Endothelial cell of umbilical vein (primary cell): ENCODE results near the gene KCNS3. TPM values are rescaled to one million over a fixed set of nuclear protein-coding genes. Genes with fewer than 3 reads are reported as not detected.

Experiments
- BruUV-seq: library from RNA; stranded (reverse); fragments of 400-500 nt; replicated peaks from 2 replicates; lab custom pipeline; 2021; lab: Mats Ljungman, UMichigan
- CTCF ChIA-PET: fragments of 300-600, 350-600 bp; sonication (Branson Sonifier 250); formaldehyde crosslinking; loops from one replicate; lab custom pipeline; 2021; ENCODE audit warnings: antibody characterized with exemption, inconsistent platforms; lab: Charles Lee
- POLR2A ChIA-PET: fragments of 300-600, 350-600 bp; sonication (Branson Sonifier 250); formaldehyde crosslinking; loops from one replicate; lab custom pipeline; 2021; ENCODE audit warnings: antibody characterized with exemption, inconsistent platforms; lab: Charles Lee
- DNase-seq: peaks from one replicate; pipeline ENCODE4 v3.0.0-alpha.2; 2011; ENCODE audit warnings: low read depth, low spot score
- FAIRE-seq: peaks from 2 replicates; lab custom pipeline; 2011; peaks lifted over from hg19 to GRCh38; lab: Jason Lieb, UNC
- H2AFZ ChIP-seq: 2 replicates; pipeline ENCODE4 v1.6.0; 2012; ENCODE audit warnings: low read depth, low read length, control low read depth, inconsistent platforms
- H3K27ac ChIP-seq: 2 replicates; pipeline ENCODE4 v1.5.1; 2011; ENCODE audit warnings: low read depth, mild to moderate bottlenecking, control low read depth, low read length, moderate library complexity; ENCODE audit not compliant: insufficient read depth
- H3K27me3 ChIP-seq, 2 experiments: 2 replicates each; pipeline versions ENCODE4 v1.6.0 to v1.6.1; 2011; ENCODE audit warnings: low read length in 2 of 2, mixed read lengths in 1 of 2; ENCODE audit not compliant: control insufficient read depth in 2 of 2, insufficient read depth in 2 of 2
- H3K36me3 ChIP-seq, 2 experiments: 2 replicates in 1 of 2; 3 replicates in 1 of 2; pipeline ENCODE4 v1.5.1; 2011; ENCODE audit warnings: low read length in 2 of 2, mild to moderate bottlenecking in 1 of 2, moderate library complexity in 1 of 2; ENCODE audit not compliant: control insufficient read depth in 2 of 2, insufficient read depth in 2 of 2; ENCODE audit errors: extremely low read depth in 1 of 2
- H3K4me1 ChIP-seq: 3 replicates; pipeline ENCODE4 v1.5.1; 2011; ENCODE audit warnings: mild to moderate bottlenecking, low read length; ENCODE audit not compliant: control insufficient read depth, insufficient read depth; ENCODE audit errors: extremely low read depth
- H3K4me2 ChIP-seq: 2 replicates; pipeline ENCODE4 v1.6.1; 2011; ENCODE audit warnings: low read length, control low read depth, mixed read lengths; ENCODE audit not compliant: insufficient read depth
- H3K4me3 ChIP-seq, 3 experiments: fragments of 200-600 bp in 1 of 3; sonication (generic), shearing (Covaris generic) in 1 of 3; replicated peaks in 1 of 3; 2 replicates each; pipeline ENCODE4 v1.5.1; 2011 to 2016; ENCODE audit warnings: control low read depth in 3 of 3, low read length in 3 of 3, mild to moderate bottlenecking in 2 of 3, inconsistent platforms in 1 of 3, low read depth in 1 of 3, moderate library complexity in 1 of 3; ENCODE audit not compliant: insufficient read depth in 1 of 3
- H3K79me2 ChIP-seq: 2 replicates; pipeline ENCODE4 v1.6.0; 2012; ENCODE audit warnings: low read length, inconsistent platforms; ENCODE audit not compliant: control insufficient read depth, insufficient read depth
- H3K9ac ChIP-seq: replicated peaks from 2 replicates; pipeline ENCODE3; 2011; ENCODE audit warnings: low read length, control low read depth; ENCODE audit not compliant: insufficient read depth; ENCODE audit errors: extremely low read depth
- H3K9me1 ChIP-seq: replicated peaks from 3 replicates; pipeline ENCODE4 v1.6.0; 2011; ENCODE audit warnings: mild to moderate bottlenecking, low read length; ENCODE audit not compliant: control insufficient read depth, insufficient read depth; ENCODE audit errors: extremely low read depth
- H3K9me3 ChIP-seq: replicated peaks from 2 replicates; pipeline ENCODE4 v1.5.1; 2012; ENCODE audit warnings: low read length, inconsistent platforms; ENCODE audit not compliant: control insufficient read depth, insufficient read depth
- H4K20me1 ChIP-seq: replicated peaks from 2 replicates; pipeline ENCODE3; 2011; ENCODE audit warnings: mild to moderate bottlenecking, low read length; ENCODE audit not compliant: control insufficient read depth, insufficient read depth; ENCODE audit errors: extremely low read depth
- EZH2 ChIP-seq: IDR thresholded peaks from 2 replicates; pipeline ENCODE4 v1.6.1; 2012; ENCODE audit warnings: borderline replicate concordance, low read depth, mild to moderate bottlenecking, moderate library complexity, low read length, inconsistent platforms; ENCODE audit not compliant: severe bottlenecking
- FOS ChIP-seq: IDR thresholded peaks from 2 replicates; pipeline ENCODE4 v1.6.1; 2011; ENCODE audit warnings: mild to moderate bottlenecking, low read length, moderate library complexity, borderline replicate concordance; ENCODE audit not compliant: insufficient read depth
- GATA2 ChIP-seq: IDR thresholded peaks from 2 replicates; pipeline ENCODE4 v1.7.0; 2011; ENCODE audit warnings: low read depth, mild to moderate bottlenecking, moderate library complexity, mixed read lengths, low read length; ENCODE audit not compliant: insufficient read length, insufficient read depth
- JUN ChIP-seq: IDR thresholded peaks from 2 replicates; pipeline ENCODE4 v1.6.1; 2011; ENCODE audit warnings: borderline replicate concordance, low read depth; ENCODE audit not compliant: insufficient read length, insufficient read depth
- MAX ChIP-seq: IDR thresholded peaks from 2 replicates; pipeline ENCODE4 v1.6.1; 2011; ENCODE audit not compliant: insufficient read depth, insufficient read length
- MYC ChIP-seq: IDR thresholded peaks from one replicate; pipeline ENCODE4 v1.6.1; 2011; ENCODE audit warnings: mild to moderate bottlenecking, low read depth, low read length
- POLR2AphosphoS5 ChIP-seq: IDR thresholded peaks from 2 replicates; pipeline ENCODE4 v1.6.1; 2012; ENCODE audit warnings: low read depth, mild to moderate bottlenecking, control low read depth, low read length, moderate library complexity; ENCODE audit not compliant: insufficient read depth
- dilution Hi-C: fragments of 300-500 bp; cut with MboI; formaldehyde crosslinking; loops from one replicate; pipeline ENCODE4 v1.15.0; 2019; ENCODE audit warnings: low sequenced_read_pairs; ENCODE audit not compliant: extremely low pct_ligation_motif_present
- intact Hi-C: fragments of 100-400 bp; cut with micrococcal nuclease; formaldehyde crosslinking; loops from one replicate; pipeline ENCODE4 v1.10.0; 2022
- polyA plus RNA-seq, 4 experiments: library from polyadenylated mRNA; depleted of rRNA in 3 of 4; stranded (reverse) in 3 of 4; unstranded in 1 of 4; fragments of >200 nt; gene quantifications; 2 replicates each; pipeline versions ENCODE4 v1.2.1 to v1.2.3, GENCODE V29; 2011 to 2012; ENCODE audit warnings: missing spikeins in 1 of 4
- total RNA-seq: library from RNA; stranded (reverse); gene quantifications from 2 replicates; pipeline ENCODE4 v1.2.3, GENCODE V29; 2021
- TF ChIP-seq, protein P1 (sequence below), 2 donors: IDR thresholded peaks; 1 replicate in 1 of 2; 2 replicates in 1 of 2; pipeline ENCODE4 v1.5.1; 2011; ENCODE audit warnings: low read length in 2 of 2, mild to moderate bottlenecking in 2 of 2, moderate library complexity in 2 of 2, control low read depth in 1 of 2, inconsistent platforms in 1 of 2, low read depth in 1 of 2; ENCODE audit not compliant: insufficient read depth in 1 of 2; ENCODE audit errors: extremely low read depth in 1 of 2

Gene KCNS3
- total and polyA plus RNA-seq, 2 donors (not counting 3 experiments of a cell fraction or from before 2014, with no cell fraction given), result 0.75 to 2.4 TPM

DNA sequence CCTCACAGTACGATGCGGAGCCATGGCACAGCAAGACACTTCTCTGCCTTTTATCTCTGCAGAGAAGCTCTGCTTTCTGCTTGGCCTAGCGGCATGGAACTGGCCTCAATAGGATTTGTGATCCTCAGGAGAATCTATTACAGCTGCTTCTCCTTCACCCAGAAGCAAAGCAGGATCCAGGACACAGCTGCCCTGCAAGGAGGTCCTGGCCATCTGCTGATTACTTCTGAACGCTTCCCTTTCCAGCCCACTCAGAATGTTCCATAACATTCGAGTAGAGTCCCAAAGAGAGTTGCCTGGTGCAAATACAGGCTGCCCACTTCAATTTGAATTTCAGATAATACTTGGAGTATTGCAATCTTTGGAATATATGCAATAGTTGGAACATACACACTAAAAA is 29.2 kb upstream of the KCNS3 start:
- H3K27ac ChIP-seq, result no peak overlapping the region
- H3K9ac ChIP-seq, result no peak overlapping the region
- H3K9me1 ChIP-seq, result no peaks in the 10 kb centered on the region
- ChIA-PET CTCF (interaction anchor here (1.2 to 4.4 kb wide), 4 partner anchors 13 to 529 kb away, joined by 3 to 42 read pairs (median 9); no protein-coding TSS in a partner anchor), POLR2A (no interaction called here)
- no TSS peak for BruUV-seq
- no peaks in the 10 kb centered on the region for H3K9me3 ChIP-seq
- DNase-seq, result no peak
- intact Hi-C loops, result no loop called here
- no peaks in the 10 kb centered on the region for H3K4me1 ChIP-seq
- no peaks in the 10 kb centered on the region for H4K20me1 ChIP-seq
- no peak overlapping the region for H3K4me2 ChIP-seq
- H3K36me3 ChIP-seq, result no peaks in the 10 kb centered on the region
- H3K27me3 ChIP-seq, result no peaks in the 10 kb centered on the region
- dilution Hi-C loops, result no loop called here
- H3K4me3 ChIP-seq, result no peak overlapping the region
- no peaks in the 10 kb centered on the region for H3K79me2 ChIP-seq
- no peak for FAIRE-seq
- no peak overlapping the region for H2AFZ ChIP-seq
- TF ChIP-seq MAX (no peak), JUN (no peak), EZH2 (no peak), MYC (no peak), GATA2 (no peak), POLR2AphosphoS5 (no peak), FOS (no peak)
- TF ChIP-seq, protein P1, sequence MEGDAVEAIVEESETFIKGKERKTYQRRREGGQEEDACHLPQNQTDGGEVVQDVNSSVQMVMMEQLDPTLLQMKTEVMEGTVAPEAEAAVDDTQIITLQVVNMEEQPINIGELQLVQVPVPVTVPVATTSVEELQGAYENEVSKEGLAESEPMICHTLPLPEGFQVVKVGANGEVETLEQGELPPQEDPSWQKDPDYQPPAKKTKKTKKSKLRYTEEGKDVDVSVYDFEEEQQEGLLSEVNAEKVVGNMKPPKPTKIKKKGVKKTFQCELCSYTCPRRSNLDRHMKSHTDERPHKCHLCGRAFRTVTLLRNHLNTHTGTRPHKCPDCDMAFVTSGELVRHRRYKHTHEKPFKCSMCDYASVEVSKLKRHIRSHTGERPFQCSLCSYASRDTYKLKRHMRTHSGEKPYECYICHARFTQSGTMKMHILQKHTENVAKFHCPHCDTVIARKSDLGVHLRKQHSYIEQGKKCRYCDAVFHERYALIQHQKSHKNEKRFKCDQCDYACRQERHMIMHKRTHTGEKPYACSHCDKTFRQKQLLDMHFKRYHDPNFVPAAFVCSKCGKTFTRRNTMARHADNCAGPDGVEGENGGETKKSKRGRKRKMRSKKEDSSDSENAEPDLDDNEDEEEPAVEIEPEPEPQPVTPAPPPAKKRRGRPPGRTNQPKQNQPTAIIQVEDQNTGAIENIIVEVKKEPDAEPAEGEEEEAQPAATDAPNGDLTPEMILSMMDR (IDR thresholded peaks at IDR 0.05; ENCODE audit: extremely low read depth in 1 of 2, insufficient read depth in 1 of 2, low read depth in 1 of 2, low read length in 2 of 2), result no peak
